ENCODE data around the gene GPR141. TPM values are rescaled to one million over a fixed set of nuclear protein-coding genes. Genes with fewer than 3 reads are reported as not detected.

GPR141 gene
- total RNA-seq, 5 donors from 2014 or later (not counting 1 experiment from before 2014, with no cell fraction given), result 0.25 to 6.3 (median 0.92) TPM

- peaks cover 6 to 8% (median 8%) of the 10 kb centered on the region in 3 donors for H3K4me1 Mint-ChIP-seq
- ChIA-PET CTCF (no interaction called here), POLR2A (interaction anchor here in 1 of 2 donors (0.5 kb wide), 1 partner anchor 711 kb away, joined by 3 read pairs; no protein-coding TSS in a partner anchor)
- Histone ChIP-seq H3K36me3 (ENCODE audit: control insufficient read depth in 2 of 2, extremely low read depth in 1 of 2, insufficient read depth in 1 of 2, low read length in 1 of 2) (no peaks in the 10 kb centered on the region), H3K9me3 (no peaks in the 10 kb centered on the region), H3K4me1 (ENCODE audit: control insufficient read depth in 1 of 2, extremely low read depth in 1 of 2, insufficient read depth in 2 of 2, low read length in 2 of 2) (peaks cover 3 to 12% of the 10 kb centered on the region in 2 experiments), H3K4me3 (ENCODE audit: control insufficient read depth in 1 of 2, extremely low read depth in 1 of 2, low read length in 1 of 2) (no peak overlapping the region), H3K27ac (ENCODE audit: low read length) (no peak overlapping the region), H3K27me3 (replicated peaks in 1 of 2; ENCODE audit: control insufficient read depth in 2 of 2, extremely low read depth in 1 of 2, insufficient read depth in 2 of 2, low read length in 1 of 2) (no peaks in the 10 kb centered on the region)
- ATAC-seq (replicated peaks in 1 of 4) (no peak), DNase-seq (no peak)
- H3K27ac Mint-ChIP-seq, result no peak overlapping the region
- H3K27me3 Mint-ChIP-seq, result peaks cover 0 to 4% of the 10 kb centered on the region in 2 donors
- H3K36me3 Mint-ChIP-seq, result no peaks in the 10 kb centered on the region
- no peaks in the 10 kb centered on the region for H3K9me3 Mint-ChIP-seq
- 80% methylated on average over 2 of the region's 4 CpGs for WGBS (ENCODE audit: insufficient coverage)
- no peak overlapping the region for H3K4me3 Mint-ChIP-seq
These were observed 41.2 kb downstream of the GPR141 start for GRCh38 chr7:37724732-37725131.

DNA sequence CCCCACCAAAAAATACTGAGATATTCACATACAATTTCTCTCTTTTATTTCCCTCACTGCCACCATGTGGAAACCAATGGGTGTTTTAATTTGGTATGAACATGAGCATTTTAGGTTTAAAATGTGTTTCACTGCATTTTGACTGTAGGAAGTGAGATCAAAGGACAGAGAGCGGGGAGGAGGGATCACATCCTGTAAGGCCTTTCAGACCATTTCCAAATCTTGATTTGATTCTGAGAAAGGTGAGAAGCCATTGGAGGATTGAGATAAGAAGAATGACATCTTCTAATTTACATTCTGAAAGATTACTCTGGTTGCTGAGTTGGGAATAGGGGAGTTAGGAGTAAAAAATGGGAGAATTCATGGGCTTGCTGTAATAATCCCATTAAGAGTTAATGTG lies 42.5 kb downstream of the GPR141 start:
- no peaks in the 10 kb centered on the region for H3K9me3 Mint-ChIP-seq
- CTCF ChIA-PET, result no interaction called here
- WGBS (ENCODE audit: insufficient coverage), result no CpG with 5 or more reads among the region's 1 CpG

DNA sequence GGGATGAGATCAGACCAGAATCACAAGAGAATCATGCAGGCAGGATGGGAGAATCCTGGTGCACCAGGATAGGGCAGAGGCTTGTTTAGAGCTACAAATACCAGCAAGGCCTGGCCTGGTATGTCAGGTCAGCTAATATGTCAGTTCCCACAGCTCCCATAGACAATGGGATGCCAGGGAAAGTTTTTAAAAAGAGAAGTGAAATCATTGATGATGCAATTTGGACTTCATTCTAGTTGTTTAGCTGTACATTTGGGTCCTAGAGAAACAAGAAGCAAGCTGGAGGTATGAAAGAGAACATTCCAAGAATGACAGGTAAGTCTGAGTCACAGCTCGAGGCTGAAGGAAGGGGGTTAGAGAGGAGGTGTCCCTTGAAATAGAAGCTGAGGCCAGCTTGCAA lies 45.2 kb downstream of the GPR141 start:
- Mint-ChIP-seq H3K9me3 (no peaks in the 10 kb centered on the region), H3K36me3 (no peaks in the 10 kb centered on the region), H3K4me1 (peaks cover 6 to 10% (median 8%) of the 10 kb centered on the region in 3 donors), H3K27me3 (peaks cover 8 to 9% of the 10 kb centered on the region in 2 donors), H3K27ac (no peak overlapping the region), H3K4me3 (no peak overlapping the region)
- CTCF ChIA-PET, result interaction anchor here (0.6 kb wide), 2 partner anchors 10 to 11 kb away, joined by 3 to 4 read pairs; no protein-coding TSS in a partner anchor
- H3K4me3 ChIP-seq (ENCODE audit: control insufficient read depth in 1 of 2, extremely low read depth in 1 of 2, low read length in 1 of 2), result no peak overlapping the region
- no peak overlapping the region for H3K27ac ChIP-seq (ENCODE audit: low read length)
- H3K9me3 ChIP-seq, result no peaks in the 10 kb centered on the region
- 29% methylated on average over 1 of the region's 1 CpG for WGBS (ENCODE audit: insufficient coverage)
- no peaks in the 10 kb centered on the region for H3K36me3 ChIP-seq (ENCODE audit: control insufficient read depth in 2 of 2, extremely low read depth in 1 of 2, insufficient read depth in 1 of 2, low read length in 1 of 2)
- no peaks in the 10 kb centered on the region for H3K27me3 ChIP-seq (replicated peaks in 1 of 2; ENCODE audit: control insufficient read depth in 2 of 2, extremely low read depth in 1 of 2, insufficient read depth in 2 of 2, low read length in 1 of 2)
- peaks cover 3 to 12% of the 10 kb centered on the region in 2 experiments for H3K4me1 ChIP-seq (ENCODE audit: control insufficient read depth in 1 of 2, extremely low read depth in 1 of 2, insufficient read depth in 2 of 2, low read length in 2 of 2)
- DNase-seq (no peak), ATAC-seq (replicated peaks in 1 of 4) (no peak)
- POLR2A ChIA-PET, result no interaction called here

More for the DNA sequence above, 42.5 kb downstream of the GPR141 start:
- no peak overlapping the region for H3K27ac ChIP-seq (ENCODE audit: low read length)
- H3K36me3 Mint-ChIP-seq, result no peaks in the 10 kb centered on the region
- ATAC-seq (replicated peaks in 1 of 4) (no peak), DNase-seq (no peak)
- H3K27me3 ChIP-seq (replicated peaks in 1 of 2; ENCODE audit: control insufficient read depth in 2 of 2, extremely low read depth in 1 of 2, insufficient read depth in 2 of 2, low read length in 1 of 2), result no peaks in the 10 kb centered on the region
- H3K27me3 Mint-ChIP-seq, result peaks cover 0 to 4% of the 10 kb centered on the region in 2 donors
- POLR2A ChIA-PET, result no interaction called here
- peaks cover 3 to 12% of the 10 kb centered on the region in 2 experiments for H3K4me1 ChIP-seq (ENCODE audit: control insufficient read depth in 1 of 2, extremely low read depth in 1 of 2, insufficient read depth in 2 of 2, low read length in 2 of 2)
- no peaks in the 10 kb centered on the region for H3K36me3 ChIP-seq (ENCODE audit: control insufficient read depth in 2 of 2, extremely low read depth in 1 of 2, insufficient read depth in 1 of 2, low read length in 1 of 2)
- no peak overlapping the region for H3K4me3 ChIP-seq (ENCODE audit: control insufficient read depth in 1 of 2, extremely low read depth in 1 of 2, low read length in 1 of 2)
- H3K27ac Mint-ChIP-seq, result no peak overlapping the region
- peaks cover 6 to 8% (median 8%) of the 10 kb centered on the region in 3 donors for H3K4me1 Mint-ChIP-seq
- no peak overlapping the region for H3K4me3 Mint-ChIP-seq
- no peaks in the 10 kb centered on the region for H3K9me3 ChIP-seq

GRCh38 chr7:37729181-37729580 lies 45.6 kb downstream of the GPR141 start:
- Histone ChIP-seq H3K36me3 (ENCODE audit: control insufficient read depth in 2 of 2, extremely low read depth in 1 of 2, insufficient read depth in 1 of 2, low read length in 1 of 2) (no peaks in the 10 kb centered on the region), H3K27ac (ENCODE audit: low read length) (no peak overlapping the region), H3K4me3 (ENCODE audit: control insufficient read depth in 1 of 2, extremely low read depth in 1 of 2, low read length in 1 of 2) (no peak overlapping the region), H3K27me3 (replicated peaks in 1 of 2; ENCODE audit: control insufficient read depth in 2 of 2, extremely low read depth in 1 of 2, insufficient read depth in 2 of 2, low read length in 1 of 2) (no peaks in the 10 kb centered on the region), H3K4me1 (ENCODE audit: control insufficient read depth in 1 of 2, extremely low read depth in 1 of 2, insufficient read depth in 2 of 2, low read length in 2 of 2) (peaks cover 3 to 12% of the 10 kb centered on the region in 2 experiments), H3K9me3 (no peaks in the 10 kb centered on the region)
- no peak for DNase-seq
- Mint-ChIP-seq H3K27me3 (peaks cover 8 to 9% of the 10 kb centered on the region in 2 donors), H3K9me3 (no peaks in the 10 kb centered on the region), H3K4me1 (peaks cover 6 to 10% (median 8%) of the 10 kb centered on the region in 3 donors), H3K27ac (no peak overlapping the region), H3K4me3 (no peak overlapping the region), H3K36me3 (no peaks in the 10 kb centered on the region)
- CTCF ChIA-PET, result interaction anchor here (0.6 kb wide), 2 partner anchors 9 to 11 kb away, joined by 3 to 4 read pairs; no protein-coding TSS in a partner anchor
- POLR2A ChIA-PET, result no interaction called here
- no peak for ATAC-seq (replicated peaks in 1 of 4)

DNA sequence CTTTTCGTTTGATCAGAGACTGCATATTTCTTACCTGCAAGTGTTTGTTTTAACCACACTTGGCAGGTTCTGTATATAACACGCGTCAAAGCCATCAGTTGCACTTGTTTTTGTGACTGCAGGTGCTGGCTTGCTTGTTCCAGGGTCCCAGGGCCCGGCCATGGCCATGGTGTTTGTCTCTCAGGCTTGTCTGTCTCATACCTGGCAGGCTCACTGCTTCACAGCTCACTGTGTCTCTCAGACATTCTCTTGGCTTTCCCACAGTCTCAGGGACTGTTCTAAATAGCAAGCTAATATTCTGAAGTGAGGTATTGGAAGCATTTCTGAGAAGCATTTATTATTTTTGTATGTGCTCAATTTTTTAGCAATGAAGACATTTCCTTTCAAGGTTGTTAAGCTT lies 46.9 kb downstream of the GPR141 start:
- Mint-ChIP-seq H3K36me3 (no peaks in the 10 kb centered on the region), H3K4me1 (peaks cover 5 to 10% (median 7%) of the 10 kb centered on the region in 3 donors), H3K4me3 (no peak overlapping the region), H3K27ac (no peak overlapping the region), H3K27me3 (peaks cover 9 to 12% of the 10 kb centered on the region in 2 donors), H3K9me3 (no peaks in the 10 kb centered on the region)
- H3K27ac ChIP-seq (ENCODE audit: low read length), result no peak overlapping the region
- H3K4me1 ChIP-seq (ENCODE audit: control insufficient read depth in 1 of 2, extremely low read depth in 1 of 2, insufficient read depth in 2 of 2, low read length in 2 of 2), result peaks cover 0 to 8% of the 10 kb centered on the region in 2 experiments
- POLR2A ChIA-PET, result no interaction called here
- no peak for ATAC-seq (replicated peaks in 1 of 4)
- DNase-seq, result no peak
- H3K36me3 ChIP-seq (ENCODE audit: control insufficient read depth in 2 of 2, extremely low read depth in 1 of 2, insufficient read depth in 1 of 2, low read length in 1 of 2), result no peaks in the 10 kb centered on the region
- CTCF ChIA-PET, result no interaction called here
- no peaks in the 10 kb centered on the region for H3K9me3 ChIP-seq
- H3K27me3 ChIP-seq (replicated peaks in 1 of 2; ENCODE audit: control insufficient read depth in 2 of 2, extremely low read depth in 1 of 2, insufficient read depth in 2 of 2, low read length in 1 of 2), result no peaks in the 10 kb centered on the region
- 79% methylated on average over 4 of the region's 4 CpGs for WGBS (ENCODE audit: insufficient coverage)
- H3K4me3 ChIP-seq (ENCODE audit: control insufficient read depth in 1 of 2, extremely low read depth in 1 of 2, low read length in 1 of 2), result no peak overlapping the region

GRCh38 chr7:37732253-37732652 lies 48.7 kb downstream of the GPR141 start:
- Mint-ChIP-seq H3K27ac (no peak overlapping the region), H3K27me3 (peaks cover 9 to 12% of the 10 kb centered on the region in 2 donors), H3K9me3 (no peaks in the 10 kb centered on the region), H3K36me3 (no peaks in the 10 kb centered on the region), H3K4me1 (peaks cover 0 to 5% (median 0%) of the 10 kb centered on the region in 3 donors), H3K4me3 (no peak overlapping the region)
- CTCF ChIA-PET, result interaction anchor here (0.6 kb wide), 4 partner anchors 28 to 485 kb away, joined by 3 to 6 read pairs (median 4); no protein-coding TSS in a partner anchor
- H3K4me1 ChIP-seq (ENCODE audit: control insufficient read depth in 1 of 2, extremely low read depth in 1 of 2, insufficient read depth in 2 of 2, low read length in 2 of 2), result no peaks in the 10 kb centered on the region
- DNase-seq, result peak in 16 of 35 experiments; percentile 0 to 44 (median 10)
- ATAC-seq (replicated peaks in 1 of 4), result no peak
- H3K9me3 ChIP-seq, result no peaks in the 10 kb centered on the region
- no peaks in the 10 kb centered on the region for H3K36me3 ChIP-seq (ENCODE audit: control insufficient read depth in 2 of 2, extremely low read depth in 1 of 2, insufficient read depth in 1 of 2, low read length in 1 of 2)
- no peak overlapping the region for H3K4me3 ChIP-seq (ENCODE audit: control insufficient read depth in 1 of 2, extremely low read depth in 1 of 2, low read length in 1 of 2)
- H3K27me3 ChIP-seq (replicated peaks in 1 of 2; ENCODE audit: control insufficient read depth in 2 of 2, extremely low read depth in 1 of 2, insufficient read depth in 2 of 2, low read length in 1 of 2), result no peaks in the 10 kb centered on the region
- 0% methylated on average over 1 of the region's 3 CpGs for WGBS (ENCODE audit: insufficient coverage)
- H3K27ac ChIP-seq (ENCODE audit: low read length), result no peak overlapping the region
- POLR2A ChIA-PET, result no interaction called here

Data from T-cell (primary cell).